Stimulated activated CD4-positive, alpha-beta T cell treated with anti-CD3 and anti-CD28 coated beads, TNF-alpha, amount 100 ng/mL, for 24 hours (primary cell): Measurements from ENCODE around the gene TRIM59.
"Not testable (repeated sequence)": the region's sequence is repeated elsewhere in the genome, so short reads cannot be mapped to it uniquely, and the experiment has no call there.

Source experiments
- DNase-seq, 3 experiments: peaks; one replicate each; pipeline ENCODE4 v3.0.0-alpha.2; 2020; ENCODE audit warnings: low read depth in 3 of 3

The TRIM59 gene

DNA sequence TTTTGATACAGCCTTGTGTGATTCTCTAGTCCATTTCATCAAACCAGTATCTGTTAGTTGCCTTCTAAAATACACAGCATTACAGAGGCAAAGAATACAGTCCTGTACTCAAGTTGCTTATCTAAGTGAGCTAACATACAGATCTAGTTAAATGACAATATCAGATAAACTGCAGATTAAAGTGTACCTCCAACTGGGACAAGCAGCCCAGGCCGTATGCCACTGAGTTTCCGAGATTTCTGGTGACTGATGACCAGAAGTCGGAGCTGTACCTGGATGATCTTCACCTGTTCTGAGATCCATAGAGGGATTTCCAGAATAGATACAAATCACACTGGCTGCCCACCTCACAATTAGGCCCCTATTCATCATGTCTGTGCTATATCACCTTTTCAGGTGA is 6.3 kb upstream of the TRIM59 start:
- DNase-seq: no peak

DNA sequence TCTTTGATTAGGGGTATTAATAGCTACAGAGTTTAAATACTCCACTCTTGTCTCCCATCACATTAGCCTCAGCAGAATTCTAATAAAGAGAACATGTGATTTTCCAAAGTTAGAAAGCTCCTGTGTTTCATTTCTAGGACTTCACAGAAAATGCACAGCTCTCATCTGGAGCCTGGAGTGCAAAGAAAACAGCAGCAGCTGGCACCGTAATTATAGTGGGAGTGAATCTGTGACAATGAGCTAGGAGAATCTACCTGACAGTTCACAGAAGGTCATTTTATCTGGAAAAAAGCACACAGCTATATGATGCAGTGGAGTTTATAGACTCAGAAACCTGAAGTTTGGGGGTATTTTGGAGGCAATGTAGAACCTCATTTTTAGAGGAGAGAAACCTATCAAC is 5.4 kb upstream of the TRIM59 start:
- no peak for DNase-seq

DNA sequence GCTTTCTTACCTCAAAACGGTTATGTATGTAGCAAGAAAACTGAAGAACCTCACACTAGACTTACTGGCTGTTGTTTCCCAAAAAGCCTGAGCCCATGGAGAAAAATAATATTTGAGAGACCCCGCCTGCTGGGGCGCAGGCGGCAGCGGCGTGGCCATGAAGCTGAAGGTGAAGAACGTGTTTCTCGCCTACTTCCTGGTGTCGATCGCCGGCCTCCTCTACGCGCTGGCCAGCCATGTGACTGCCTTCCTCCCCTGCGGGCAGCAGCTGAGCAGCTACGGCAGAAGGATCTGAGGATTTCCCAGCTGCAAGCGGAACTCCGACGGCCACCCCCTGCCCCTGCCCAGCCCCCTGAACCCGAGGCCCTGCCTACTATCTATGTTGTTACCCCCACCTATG is 2.7 kb upstream of the TRIM59 start:
- DNase-seq: not testable (repeated sequence)

DNA sequence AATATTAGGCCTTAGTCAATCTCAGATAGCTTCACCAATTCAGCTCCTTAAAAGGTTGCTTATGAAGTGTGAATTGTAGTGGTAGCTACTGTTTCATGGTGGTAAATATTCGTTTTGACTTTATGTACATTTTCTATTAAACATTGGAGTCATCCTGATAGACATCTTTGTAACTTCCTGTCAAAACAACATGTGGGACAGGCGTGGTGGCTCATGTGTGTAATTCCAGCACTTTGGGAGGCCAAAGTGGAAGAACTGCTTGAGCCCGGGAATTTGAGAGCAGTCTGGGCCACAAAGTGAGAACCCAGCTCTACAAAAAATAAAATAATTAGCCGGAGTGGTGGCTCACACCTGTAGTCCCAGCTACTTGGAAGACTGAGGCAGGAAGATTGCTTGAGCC is 2.0 kb upstream of the TRIM59 start:
- no peak for DNase-seq

DNA sequence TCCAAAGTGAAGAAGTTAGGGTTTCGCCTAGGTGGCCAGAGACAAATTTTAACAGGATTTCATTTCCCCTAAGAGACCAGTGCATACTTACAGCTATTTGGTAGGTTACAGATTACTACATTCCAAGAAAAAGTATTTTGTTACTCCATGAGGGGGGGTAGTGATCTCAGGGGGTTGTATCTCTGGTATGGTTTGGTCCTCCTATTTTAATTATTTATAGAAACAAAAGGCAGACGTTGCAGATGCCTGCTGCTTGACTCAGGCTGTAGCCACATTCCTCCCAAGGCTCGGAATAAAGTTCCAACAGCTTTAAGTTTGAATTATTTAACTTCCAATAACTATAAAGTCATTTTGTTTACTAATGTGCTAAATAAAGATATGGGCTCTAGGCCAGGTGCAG is 1.3 kb upstream of the TRIM59 start:
- no peak for DNase-seq

DNA sequence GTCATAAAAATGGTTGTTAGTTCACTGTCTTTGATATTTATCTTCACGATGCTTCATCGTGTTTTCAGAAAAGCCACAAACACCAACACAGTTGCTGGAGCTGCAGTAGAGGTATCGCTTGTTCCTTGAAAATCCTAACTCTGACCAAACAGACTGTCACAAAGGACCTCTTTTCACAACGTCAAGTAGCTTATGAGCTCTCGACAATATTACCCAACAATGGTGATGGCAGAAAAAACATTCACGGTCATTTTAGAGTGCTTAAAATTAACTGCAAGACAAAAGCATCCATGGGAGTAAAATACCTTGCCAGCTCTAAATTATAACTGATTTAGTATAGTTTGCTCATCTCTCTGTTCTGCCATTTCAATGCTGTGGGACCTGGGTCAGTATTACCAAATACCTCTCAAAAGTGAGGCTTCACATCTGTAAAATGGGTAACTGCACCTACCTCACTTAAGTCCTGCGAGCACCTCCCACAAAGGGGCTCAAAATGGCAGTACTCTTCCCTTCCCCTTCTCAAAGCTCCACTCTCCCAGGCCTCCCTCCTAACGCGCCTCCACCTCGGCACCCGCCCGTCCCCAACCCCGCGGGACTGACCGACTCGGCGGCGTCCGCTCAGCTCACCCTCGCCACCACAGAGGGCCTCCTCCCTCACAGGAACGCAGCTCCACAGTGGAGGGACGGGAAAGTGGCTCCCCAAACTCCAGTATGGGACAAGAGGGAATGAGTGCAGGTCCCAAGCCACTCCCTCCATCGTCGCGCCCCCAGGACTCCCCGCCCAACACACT is 546 bp downstream of the TRIM59 start:
- no peak for DNase-seq

DNA sequence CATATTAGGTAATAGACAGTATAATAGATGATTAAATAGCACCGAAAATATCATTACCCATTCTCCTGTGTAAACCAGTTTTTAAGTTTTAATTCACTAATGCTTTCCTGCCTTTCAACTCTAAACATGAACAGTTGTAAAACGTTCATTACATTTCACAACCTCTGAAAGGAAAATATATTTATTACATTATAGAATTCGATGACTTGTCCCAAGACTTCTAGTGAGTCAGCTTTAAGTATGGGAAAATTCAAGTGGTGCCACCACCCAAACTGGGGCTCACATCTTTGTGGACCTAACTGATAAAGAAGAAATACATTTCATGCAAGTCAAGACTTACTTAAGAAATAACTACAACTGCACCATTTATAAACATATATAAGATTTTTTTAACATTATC is 2.0 kb downstream of the TRIM59 start:
- no peak for DNase-seq

DNA sequence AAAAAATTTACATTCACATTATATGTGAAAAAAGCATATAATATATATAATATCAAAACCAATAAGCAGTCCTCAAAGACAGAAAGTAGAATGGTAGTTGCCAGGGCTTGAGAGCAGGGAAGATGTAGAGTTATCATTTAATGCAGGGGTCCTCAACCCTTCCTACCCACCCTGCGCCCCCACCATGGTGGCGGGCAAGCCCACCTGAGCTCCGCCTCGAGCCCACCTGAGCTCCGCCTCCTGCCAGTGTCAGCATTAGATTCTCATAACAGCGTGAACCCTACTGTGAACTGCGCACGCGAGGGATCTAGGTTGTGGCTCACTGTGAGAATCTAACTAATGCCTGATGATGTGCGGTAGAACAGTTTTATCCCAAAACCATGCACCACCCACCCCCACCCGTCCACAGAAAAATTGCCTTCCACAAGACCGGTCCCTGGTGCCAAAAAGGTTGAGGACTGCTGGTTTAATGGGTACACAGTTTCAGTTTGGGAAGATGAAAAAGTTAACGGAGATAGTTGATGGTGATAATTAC is 3.0 kb downstream of the TRIM59 start:
- DNase-seq: no peak

DNA sequence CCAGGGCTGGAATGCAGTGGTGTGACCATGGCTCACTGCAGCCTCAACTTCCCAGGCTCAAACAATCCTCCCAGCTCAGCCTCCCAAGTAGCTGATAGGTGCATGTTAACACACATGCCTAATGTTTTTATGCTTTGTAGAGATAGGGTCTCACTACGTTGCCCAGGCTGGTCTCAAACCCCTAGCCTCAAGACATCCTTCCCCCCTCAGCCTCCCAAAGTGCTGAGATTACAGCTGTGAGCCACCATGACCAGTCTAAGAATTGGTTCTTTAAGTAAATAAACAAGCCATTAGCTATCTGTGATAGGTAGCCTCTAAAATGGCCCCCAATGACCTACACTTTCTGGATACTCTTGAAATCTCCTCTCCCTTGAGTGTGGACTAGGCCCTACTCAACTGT is 3.7 kb downstream of the TRIM59 start:
- DNase-seq: no peak

DNA sequence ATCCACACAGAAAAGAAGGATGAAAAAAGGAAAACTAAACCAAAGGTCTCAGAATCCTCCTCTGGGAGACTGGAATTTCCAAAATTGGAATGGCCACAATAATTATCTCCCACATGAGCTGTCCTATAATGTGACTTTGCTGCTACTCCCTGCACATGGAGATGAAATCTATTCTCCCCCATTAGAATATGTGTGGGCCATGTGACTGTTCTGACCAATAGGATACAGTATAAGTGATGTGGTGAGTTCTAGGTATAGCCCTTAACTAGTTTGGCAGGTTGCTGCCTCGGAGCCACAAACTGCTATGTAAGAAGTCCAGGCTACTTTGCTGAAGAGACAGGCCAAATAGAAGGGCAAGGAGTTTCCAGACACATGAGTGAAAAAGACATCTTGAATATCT is 5.2 kb downstream of the TRIM59 start:
- no peak for DNase-seq

DNA sequence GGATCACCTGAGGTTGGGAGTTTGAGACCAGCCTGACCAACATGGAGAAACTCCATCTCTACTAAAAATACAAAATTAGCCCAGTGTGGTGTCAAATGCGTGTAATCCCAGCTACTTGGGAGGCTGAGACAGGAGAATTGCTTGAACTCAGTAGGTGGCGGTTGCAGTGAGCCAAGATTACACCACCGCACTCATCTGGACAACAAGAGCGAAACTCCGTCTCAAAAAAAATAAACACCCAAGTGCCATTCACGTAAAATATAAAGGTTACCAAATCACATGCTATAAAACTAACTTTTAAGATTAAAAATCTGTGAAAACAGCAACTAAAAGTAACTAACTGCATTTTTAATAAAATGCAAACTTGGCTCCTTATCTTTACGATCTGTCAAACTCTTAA is 8.9 kb downstream of the TRIM59 start:
- DNase-seq: no peak

DNA sequence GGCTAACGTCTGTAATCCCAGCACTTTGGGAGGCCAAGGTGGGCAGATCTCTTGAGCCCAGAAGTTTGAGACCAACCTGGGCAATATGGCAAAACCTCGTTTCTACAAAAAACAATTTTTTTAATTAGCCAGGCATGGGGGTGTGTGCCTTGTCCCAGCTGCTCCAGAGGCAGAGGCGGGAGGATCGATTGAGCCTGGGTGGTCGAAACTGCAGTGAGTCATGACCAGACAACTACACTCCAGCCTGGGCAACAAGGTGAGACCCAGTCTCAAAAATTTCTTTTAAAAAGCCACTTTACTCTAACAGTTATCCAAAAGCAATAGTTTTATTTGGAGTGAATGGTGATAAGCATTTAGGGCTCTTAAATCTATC is 12.5 kb downstream of the TRIM59 start:
- DNase-seq: no peak

DNA sequence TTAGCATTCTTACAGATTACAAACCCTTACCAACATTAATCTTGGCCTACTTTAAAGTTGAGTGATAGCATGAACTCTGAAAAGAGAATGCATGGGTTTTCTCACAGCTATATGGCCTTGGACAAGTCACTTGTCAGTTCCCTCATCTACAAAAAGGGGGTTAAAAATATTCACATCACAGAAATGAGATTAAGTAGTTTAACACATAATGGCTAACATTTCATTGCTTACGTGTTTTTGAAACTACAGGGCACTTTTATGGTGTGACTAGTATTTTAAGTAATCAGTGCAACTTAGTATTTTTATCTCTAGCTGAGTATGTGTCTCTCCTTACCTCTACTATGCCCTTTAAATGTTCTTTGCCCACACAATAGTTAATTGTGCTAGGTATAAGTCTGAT is 13.8 kb downstream of the TRIM59 start:
- DNase-seq: no peak

DNA sequence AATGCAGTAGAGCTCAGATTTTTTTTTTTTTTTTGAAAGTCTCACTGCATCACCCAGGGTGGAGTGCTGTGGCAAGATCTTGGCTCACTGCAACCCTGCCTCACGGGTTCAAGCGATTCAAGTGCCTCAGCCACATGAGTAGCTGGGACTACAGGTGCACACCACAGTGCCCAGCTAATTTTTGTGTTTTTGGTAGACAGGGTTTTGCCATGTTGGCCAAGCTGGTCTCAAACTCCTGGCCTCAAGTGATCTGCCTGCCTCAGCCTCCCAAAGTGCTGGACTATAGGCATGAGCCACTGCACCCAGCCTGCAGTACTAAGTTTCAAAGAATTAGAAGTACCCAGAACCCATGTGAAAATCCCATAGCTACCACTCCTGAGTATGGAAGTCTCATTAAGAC is 14.5 kb downstream of the TRIM59 start:
- DNase-seq: no peak

DNA sequence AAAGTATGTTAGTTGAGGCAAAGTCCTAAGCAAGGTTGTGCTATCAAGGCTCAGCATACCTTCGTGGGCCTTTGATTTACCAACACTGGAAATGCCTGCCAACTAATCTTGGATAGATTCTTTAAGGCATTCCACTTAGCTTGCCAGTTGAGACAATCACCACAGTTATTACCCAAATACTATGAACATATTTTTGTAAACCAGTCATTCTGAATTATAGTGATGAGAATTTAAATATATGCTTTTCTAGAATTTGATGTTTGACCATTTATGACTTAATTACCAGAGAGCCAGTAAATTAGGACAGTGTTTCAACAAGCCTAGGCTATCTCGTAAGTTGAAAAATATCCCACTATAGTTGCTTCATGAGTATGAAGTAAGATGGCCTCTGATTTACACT is 15.5 kb downstream of the TRIM59 start:
- no peak for DNase-seq

DNA sequence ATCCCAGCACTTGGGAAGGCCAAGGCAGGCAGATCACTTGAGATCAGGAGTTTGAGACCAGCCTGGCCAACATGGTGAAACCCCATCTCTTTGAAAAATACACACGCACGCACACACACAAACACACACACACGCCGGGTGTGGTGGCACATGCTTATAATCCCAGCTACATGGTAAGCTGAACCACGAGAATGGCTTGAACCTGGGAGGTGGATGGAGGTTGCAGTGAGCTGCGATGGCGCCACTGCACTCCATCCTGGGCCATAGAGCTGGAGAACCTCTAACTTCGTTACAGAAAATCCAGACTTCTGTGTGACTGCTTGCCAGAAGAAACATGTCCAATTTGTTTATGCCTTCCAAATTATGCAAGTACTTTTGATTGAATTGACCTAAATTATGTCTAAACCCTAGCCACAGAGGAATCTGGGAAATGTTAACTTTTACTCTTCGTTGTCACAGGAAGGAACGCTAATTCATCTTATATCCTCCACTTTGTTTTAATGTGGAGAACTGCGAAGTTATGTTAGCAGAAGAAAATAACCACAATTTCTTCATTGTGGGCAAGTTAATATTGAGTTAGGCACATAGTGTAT is 21.7 kb downstream of the TRIM59 start:
- DNase-seq: no peak

DNA sequence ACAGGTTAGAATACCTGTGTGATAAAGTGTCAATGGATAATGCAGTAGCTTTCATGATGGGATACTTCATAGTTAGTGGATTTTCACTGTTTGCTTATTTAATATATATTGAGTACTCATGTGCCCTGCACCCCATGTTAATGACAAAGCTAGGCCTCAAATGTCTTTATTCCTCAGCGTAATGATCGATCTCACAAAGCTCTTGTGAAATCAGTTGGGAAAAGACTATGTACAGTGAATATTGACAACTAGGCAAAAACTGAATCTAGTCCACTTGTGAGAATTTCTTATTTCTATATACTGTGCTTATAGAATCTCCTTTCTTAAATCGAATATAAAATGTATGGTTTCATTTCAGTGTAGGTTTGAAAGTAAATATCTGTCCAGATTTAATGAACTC is 32.3 kb downstream of the TRIM59 start:
- no peak for DNase-seq

DNA sequence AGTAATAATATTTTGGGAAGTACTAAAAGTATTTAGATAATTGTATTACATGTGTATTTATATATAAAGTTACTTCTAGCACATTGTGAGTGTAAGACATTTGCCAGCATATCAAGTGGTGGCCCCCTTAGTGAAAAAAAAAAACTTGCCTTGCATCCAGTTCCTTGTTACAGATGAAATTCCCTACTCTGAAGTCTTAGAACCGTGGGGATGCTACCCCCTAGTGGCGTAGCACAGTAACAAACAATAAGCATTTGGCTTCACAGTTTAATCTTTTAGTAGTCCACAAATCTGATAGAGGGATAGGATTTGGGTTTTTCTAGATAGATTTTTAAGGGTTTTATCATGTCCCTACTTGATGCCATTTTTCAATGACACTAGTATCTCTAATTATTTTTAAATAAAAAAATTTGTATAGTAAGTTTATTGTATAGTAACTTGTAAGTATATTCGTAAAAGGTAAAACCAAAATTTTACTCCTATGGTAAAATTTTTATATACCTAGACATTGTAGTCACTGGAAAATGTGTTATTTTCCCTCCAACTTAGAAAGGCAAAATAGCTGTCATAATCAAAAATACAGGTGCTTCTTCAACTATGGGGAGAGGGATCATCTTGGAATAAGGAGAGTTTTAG is 35.9 kb downstream of the TRIM59 start:
- DNase-seq: peak; percentile 38 to 49 (median 42)

DNA sequence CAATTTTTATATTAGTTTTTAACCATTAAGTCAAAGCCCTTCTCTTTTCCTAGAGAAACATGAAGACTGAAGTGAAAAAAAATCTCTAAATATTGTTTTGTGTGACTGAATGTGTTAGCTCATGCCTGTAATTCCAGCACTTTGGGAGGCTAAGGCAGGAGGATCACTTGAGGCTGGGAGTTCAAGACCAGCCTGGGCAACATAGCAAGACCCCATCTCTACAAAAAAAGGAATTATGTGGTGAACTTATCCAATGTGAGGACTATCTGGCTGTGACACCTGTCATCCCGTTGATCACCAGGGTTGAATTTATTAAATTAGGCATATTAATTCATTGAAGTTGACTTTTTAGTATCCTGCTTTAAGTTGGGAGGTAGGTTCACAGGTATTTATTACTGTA is 37.1 kb downstream of the TRIM59 start:
- DNase-seq: no peak

DNA sequence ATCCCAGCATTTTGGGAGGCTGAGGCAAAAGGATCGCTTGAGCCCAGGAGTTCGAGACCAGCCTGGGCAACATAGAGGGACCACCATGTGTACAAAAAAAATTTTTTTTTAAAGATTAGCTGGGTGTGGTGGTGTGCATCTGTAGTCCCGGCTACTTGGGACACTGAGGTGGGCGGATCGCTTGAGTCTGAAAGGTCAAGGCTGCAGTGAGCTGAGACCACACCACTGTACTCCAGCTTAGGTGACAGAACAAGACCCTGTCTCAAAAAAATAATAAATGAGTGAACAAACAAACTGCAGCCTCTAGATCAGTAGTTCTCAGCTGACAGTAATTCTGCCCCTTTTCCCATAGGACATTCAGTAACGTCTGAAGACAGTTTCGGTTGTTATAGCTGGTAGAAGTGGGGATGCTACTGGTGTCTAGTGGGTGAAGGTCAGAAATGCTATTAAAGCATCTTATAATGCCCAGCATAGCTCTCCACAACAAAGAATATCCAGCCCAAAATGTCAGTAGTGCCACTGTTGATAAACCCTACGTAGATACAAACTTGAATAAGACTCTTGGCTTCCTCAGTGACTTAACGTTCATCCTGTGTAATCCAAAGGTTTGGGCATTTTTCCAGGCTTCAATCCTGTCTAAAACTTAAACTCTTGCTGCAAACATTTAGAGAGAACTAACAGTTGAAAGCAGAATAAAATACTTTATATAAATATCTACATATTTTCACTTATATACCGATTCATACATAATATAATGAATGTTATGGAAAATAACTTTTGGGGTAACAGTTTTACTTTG is 39.6 kb downstream of the TRIM59 start:
- DNase-seq: no peak

DNA sequence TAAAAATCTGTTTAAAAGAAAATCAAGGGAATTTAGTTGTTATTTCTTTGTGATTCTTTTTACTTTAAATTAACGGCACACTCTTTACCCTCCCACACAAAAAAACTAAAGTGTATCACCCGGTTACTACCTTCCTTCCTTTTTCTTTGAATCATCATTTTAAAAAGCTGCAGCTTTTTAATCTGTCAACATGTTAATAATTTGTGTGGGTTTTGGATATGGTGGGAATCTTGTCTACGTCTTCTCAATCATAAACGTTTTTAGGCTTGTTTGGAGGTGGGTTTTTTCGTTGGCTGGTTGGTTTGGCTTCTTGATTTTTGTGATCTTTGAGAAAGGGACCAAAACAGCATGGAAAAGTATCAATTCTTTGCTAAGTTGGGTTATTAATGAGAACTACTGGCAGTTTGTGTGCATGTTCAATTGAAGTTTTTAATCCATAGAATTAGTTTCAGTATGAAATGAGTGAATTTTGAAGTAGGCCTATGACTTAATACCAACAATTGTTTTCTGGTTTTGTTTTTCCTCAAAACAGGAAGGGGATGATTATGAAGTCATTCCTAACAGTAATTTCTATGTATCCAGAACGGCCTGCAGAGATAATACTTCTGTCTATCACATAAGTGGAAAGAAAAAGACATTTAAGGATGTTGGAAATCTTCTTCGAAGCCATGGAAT is 45.7 kb downstream of the TRIM59 start:
- DNase-seq: no peak
